ENCODE results near the gene CCR2. TPM values are rescaled to one million over a fixed set of nuclear protein-coding genes. Genes with fewer than 3 reads are reported as not detected.

The CCR2 gene
- total RNA-seq, 1 donor from 2014 or later = 1.2 TPM

GRCh38 chr3:46375814-46376213, 21.9 kb downstream of the CCR2 start:
- Histone ChIP-seq H3K27me3 (no peaks in the 10 kb centered on the region), H3K4me3 (no peak overlapping the region), H3K27ac (no peak overlapping the region), H3K4me1 (peaks cover 6% of the 10 kb centered on the region), H3K36me3 (no peaks in the 10 kb centered on the region), H3K9me3 (no peaks in the 10 kb centered on the region)
- intact Hi-C loops (cut with DNase I) = no loop called here
- no peak for DNase-seq (ENCODE audit: extremely low spot score in 2 of 2)
- no peak for TF ChIP-seq POLR2AphosphoS5 (IDR thresholded peaks at IDR 0.05; ENCODE audit: insufficient read depth in 1 of 2, low read depth in 1 of 2)
- no peak for TF ChIP-seq POLR2A (IDR thresholded peaks at IDR 0.05)
- TF ChIP-seq CTCF (IDR thresholded peaks at IDR 0.05) = no peak

GRCh38 chr3:46378426-46378942, 24.6 kb downstream of the CCR2 start:
- DNase-seq (ENCODE audit: extremely low spot score in 2 of 2) = peak in 1 of 2 donors; percentile 83
- intact Hi-C loops (cut with DNase I) = no loop called here
- H3K4me1 ChIP-seq = peaks cover 26% of the 10 kb centered on the region
- H3K27me3 ChIP-seq = no peaks in the 10 kb centered on the region
- H3K4me3 ChIP-seq = no peak overlapping the region
- no peak for TF ChIP-seq POLR2AphosphoS5 (IDR thresholded peaks at IDR 0.05; ENCODE audit: insufficient read depth in 1 of 2, low read depth in 1 of 2)
- peak; percentile 5 to 47 (median 20) for TF ChIP-seq CTCF (IDR thresholded peaks at IDR 0.05)
- H3K36me3 ChIP-seq = no peaks in the 10 kb centered on the region
- no peak overlapping the region for H3K27ac ChIP-seq
- no peaks in the 10 kb centered on the region for H3K9me3 ChIP-seq

DNA sequence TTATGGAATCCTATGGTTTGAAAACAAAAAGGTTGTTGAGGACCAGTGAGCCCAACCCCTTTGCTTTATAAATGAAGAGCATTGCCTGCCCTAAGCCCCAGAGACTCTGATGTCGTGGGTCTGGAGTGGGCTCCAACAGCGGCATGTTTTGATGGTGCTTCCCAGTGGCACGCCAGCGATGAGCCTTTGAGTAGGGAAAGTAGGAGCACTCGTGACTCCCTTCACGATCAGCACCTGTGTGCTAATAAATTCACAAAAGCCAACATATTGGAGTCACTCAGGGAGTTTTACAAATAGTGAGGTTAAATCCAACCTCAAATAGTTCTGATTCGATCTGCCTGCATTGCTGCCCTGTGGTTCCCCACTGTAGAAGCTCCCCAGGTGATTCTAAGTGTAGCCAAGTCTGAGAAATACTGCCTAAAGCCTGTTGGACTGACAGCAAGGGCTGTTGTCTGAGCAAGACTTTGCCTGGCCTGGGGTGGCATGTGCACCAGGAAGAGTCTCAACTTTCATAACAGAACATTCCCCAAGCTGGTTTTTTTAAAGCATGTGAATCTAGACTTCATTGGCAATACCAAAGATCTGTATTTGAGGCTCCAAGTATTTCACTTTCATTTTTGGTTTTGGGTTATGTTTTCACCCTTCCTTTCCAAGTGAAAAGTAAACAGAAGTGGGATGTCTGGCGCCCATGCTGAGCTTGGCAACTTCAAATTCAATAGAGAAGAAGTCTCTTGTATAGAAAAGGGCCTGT, 26.7 kb downstream of the CCR2 start:
- Histone ChIP-seq H3K27ac (peak overlapping the region; percentile 26), H3K4me3 (no peak overlapping the region)
- intact Hi-C loops (cut with DNase I) = no loop called here

GRCh38 chr3:46381625-46382024, 27.7 kb downstream of the CCR2 start:
- Histone ChIP-seq H3K36me3 (no peaks in the 10 kb centered on the region), H3K27me3 (no peaks in the 10 kb centered on the region), H3K27ac (no peak overlapping the region), H3K4me1 (peaks cover 26% of the 10 kb centered on the region), H3K4me3 (no peak overlapping the region), H3K9me3 (no peaks in the 10 kb centered on the region)
- TF ChIP-seq POLR2AphosphoS5 (IDR thresholded peaks at IDR 0.05; ENCODE audit: insufficient read depth in 1 of 2, low read depth in 1 of 2) (no peak), CTCF (IDR thresholded peaks at IDR 0.05) (no peak), POLR2A (IDR thresholded peaks at IDR 0.05) (no peak)
- intact Hi-C loops (cut with DNase I) = no loop called here
- no peak for DNase-seq (ENCODE audit: extremely low spot score in 2 of 2)

More for the DNA sequence above, 26.7 kb downstream of the CCR2 start:
- DNase-seq (ENCODE audit: extremely low spot score in 2 of 2) = no peak
- no peak for TF ChIP-seq POLR2AphosphoS5 (IDR thresholded peaks at IDR 0.05; ENCODE audit: insufficient read depth in 1 of 2, low read depth in 1 of 2)
- no peak for TF ChIP-seq POLR2A (IDR thresholded peaks at IDR 0.05)
- no peak for TF ChIP-seq CTCF (IDR thresholded peaks at IDR 0.05)
- Histone ChIP-seq H3K4me1 (peaks cover 26% of the 10 kb centered on the region), H3K9me3 (no peaks in the 10 kb centered on the region), H3K27me3 (no peaks in the 10 kb centered on the region), H3K36me3 (no peaks in the 10 kb centered on the region)
